GM04504 (cell line): ENCODE data around the gene CCNY.
"Not testable (repeated sequence)": the region's sequence is repeated elsewhere in the genome, so short reads cannot be mapped to it uniquely, and the experiment has no call there.

Source experiments
- DNase-seq: peaks from one replicate; pipeline ENCODE4 v3.0.0-alpha.2; 2012; ENCODE audit warnings: low read depth

The CCNY gene

DNA sequence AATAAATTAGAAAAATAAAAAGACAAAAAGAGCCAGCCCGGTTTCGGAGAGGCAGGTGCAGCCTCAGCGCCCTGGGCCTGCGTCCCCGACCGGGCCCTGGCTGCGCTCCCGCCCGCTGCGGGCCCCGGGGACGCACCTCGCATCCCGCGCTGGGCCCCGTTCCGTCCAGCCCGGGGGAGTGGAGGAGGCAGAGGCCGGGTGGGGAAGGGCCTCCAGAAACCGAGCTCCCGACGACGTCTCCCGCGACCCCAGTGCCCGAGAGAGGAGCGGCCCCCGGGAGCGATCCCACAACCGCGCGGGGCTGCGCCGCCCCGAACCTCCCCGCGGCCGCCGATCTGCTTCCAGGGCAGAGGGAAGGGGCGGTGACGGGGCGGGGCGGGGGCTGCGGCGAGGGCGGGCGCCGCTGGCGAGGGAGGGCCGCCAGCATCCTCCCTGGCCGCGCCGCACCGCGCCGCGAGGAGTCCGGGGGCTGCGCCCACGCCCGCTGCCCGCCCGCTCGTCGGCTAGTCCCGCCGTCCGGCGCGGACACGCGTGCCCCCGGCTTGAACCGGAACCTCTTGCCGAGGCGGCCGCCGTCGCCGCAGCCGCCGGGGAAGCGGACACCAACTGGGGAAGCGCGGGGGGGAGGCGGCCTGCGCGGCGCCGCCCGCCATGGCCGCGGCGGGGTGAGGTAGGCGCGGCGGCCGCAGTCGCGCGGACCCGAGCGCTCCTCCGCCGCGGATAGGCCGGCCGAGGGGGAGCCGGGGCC is at the start of gene CCNY:
Gene CCNY (plus strand): TSS at position 426 of the 748 bp plus-strand sequence. CDS start 545 bp downstream, outside the sequence.
- no peak for DNase-seq

- no peak for DNase-seq
Observed at GRCh38 chr10:35289198-35289597, 47.1 kb upstream of the CCNY start.

DNA sequence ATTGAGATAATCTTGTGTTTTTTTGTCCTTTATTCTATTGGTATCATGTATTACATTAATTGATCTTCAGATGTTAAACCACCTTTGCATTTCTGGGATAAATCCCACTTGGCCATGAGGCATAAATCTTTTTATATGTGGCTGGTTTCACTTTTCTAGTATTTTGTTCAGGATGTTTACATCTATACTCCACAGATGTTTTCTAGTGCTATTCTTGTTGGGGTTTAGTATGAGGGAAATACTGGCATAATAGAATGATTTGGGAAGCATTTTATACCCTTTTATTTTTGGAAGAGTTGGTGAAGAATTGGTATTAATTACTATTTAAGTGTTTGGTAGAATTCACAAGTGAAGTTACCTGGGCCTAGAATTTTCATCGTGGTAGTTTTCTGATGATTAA is 41.8 kb upstream of the CCNY start:
- no peak for DNase-seq

- DNase-seq = no peak
Observed at GRCh38 chr10:35299016-35299415, 37.3 kb upstream of the CCNY start.

- peak; percentile 51 for DNase-seq
Observed at GRCh38 chr10:35300063-35300699, 36.1 kb upstream of the CCNY start.

GRCh38 chr10:35304649-35305048 is 31.7 kb upstream of the CCNY start:
- no peak for DNase-seq

- no peak for DNase-seq
Observed at GRCh38 chr10:35306852-35307251, 29.5 kb upstream of the CCNY start.

DNA sequence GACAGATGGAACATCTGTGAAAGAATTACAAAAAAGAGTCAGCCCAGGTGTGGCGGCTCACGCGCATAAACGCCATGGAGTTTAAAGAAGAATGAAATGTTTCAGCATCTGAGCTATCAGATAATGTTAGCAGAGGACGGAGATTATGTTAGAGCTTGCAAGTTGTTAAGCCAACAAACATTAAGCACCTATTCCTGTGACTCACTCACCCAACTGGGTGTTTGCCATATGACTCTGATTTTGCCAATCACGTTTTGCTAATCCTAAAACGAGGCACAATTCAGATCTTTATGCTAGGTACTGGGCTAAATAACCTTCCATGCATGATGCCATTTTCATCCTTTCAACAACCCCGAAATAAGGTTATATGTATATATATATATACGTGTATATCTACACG is 29.0 kb upstream of the CCNY start:
- DNase-seq = no peak

- no peak for DNase-seq
Observed at GRCh38 chr10:35308809-35309208, 27.5 kb upstream of the CCNY start.

DNA sequence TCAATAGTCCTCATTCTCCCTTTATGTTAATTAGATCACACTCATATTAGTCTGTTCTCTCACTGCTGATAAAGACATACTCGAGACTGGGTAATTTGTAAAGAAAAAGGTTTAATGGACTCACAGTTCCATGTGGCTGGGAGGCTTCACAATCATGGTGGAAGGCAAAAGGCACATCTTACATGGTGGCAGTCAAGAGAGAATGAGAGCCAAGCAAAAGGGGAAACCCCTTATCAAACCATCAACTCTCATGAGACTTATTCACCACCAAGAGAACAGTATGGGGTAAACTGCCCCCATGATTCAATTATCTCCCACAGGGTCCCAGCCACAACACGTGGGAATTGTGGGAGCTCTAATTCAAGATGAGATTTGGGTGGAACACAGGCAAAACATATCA is 22.2 kb upstream of the CCNY start:
- not testable (repeated sequence) for DNase-seq

GRCh38 chr10:35315235-35315634 is 21.1 kb upstream of the CCNY start:
- not testable (repeated sequence) for DNase-seq

DNA sequence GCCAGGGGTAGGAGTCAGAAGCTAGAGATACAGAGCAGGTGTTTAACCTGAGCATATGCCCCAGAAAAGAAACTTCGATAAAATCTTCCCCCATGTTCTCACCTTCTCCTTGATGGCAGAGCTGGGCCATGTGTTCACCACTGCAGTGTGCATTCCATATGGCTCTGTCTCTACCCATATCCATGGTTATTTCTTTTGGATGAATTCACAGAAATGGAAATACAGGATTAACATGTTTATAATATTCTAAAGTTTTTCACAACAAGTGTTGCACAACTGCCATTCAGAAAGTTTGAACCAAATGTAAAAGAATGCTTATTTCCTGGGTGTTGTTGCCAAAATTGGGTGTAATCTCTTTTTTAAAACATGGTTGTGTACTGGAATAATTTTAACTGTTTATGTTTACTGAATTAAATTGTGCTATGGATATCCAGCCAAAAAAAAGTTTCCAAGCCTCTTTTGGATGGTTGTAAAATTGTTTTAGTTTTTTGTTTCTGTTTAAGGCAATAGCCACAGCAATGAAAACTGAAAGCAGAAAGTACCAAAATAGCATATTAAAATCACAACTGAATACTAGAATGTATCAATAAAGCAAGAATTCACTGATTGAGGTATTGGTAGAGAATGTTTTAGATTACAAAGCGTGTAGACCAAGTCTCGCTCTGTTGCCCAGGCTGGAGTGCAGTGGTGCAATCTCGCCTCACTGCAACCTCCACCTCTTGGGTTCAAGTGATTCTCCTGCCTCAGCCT is 19.9 kb upstream of the CCNY start:
- DNase-seq = no peak

DNA sequence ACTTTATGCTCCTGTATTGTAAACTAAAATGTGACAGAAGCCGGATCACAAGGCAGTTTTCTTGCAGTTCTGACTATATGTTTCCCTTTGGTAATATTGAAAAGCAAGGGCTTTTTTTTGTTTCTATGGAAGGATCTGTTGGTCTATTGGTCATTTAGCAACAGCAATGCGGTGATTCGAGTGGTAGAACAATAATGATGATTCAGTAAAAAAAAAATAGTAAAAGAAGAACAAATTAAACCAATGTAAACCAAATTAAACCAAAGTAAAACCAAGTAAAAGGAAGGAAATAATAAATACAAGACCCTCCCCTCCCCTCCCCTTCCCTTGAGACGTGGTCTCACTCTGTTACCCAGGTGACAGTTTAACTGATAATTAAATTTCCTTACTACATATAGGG is 17.8 kb upstream of the CCNY start:
- no peak for DNase-seq

DNA sequence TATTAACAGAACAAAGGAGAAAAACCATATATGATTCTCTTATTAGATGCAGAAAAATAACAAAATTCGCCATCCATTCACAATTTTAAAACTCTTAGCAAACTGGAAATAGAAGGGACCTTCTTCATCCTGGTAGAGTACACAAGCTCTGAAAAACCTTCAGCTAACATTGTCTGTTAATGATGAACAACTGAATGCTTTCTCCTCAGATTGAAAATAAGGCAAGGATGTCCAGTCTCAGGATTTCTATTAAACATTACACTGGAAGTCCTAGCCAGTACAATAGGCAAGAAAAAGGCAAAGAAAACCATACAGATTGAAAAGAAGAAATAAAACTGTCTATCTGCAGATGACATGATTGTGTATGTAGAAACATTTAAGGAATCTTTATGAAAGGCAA is 16.0 kb upstream of the CCNY start:
- DNase-seq = no peak

GRCh38 chr10:35322636-35323035 is 13.7 kb upstream of the CCNY start:
- no peak for DNase-seq

DNA sequence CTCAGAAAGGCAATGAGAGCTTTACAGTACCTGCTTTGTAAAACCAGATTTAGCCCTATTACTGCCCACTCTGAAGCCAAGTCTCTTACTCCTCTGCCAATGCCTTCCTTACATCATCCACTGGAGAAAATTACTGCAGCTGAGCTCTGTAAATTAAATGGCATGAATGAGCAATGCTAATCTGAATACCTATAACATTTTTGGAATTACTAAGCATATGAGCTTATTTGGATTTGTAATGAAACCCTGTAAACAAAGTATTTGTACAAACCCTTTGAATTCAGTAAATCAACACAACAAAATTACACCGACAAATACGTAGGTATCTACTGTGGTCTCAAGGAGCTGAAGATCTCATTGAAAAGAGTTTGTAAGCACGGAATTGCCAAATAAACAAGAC is 12.1 kb upstream of the CCNY start:
- DNase-seq = no peak

- DNase-seq = no peak
Observed at GRCh38 chr10:35326466-35327235, 9.7 kb upstream of the CCNY start.

- no peak for DNase-seq
Observed at GRCh38 chr10:35327790-35328403, 8.4 kb upstream of the CCNY start.

- DNase-seq = peak; percentile 28
Observed at GRCh38 chr10:35328404-35329037, 7.8 kb upstream of the CCNY start.

DNA sequence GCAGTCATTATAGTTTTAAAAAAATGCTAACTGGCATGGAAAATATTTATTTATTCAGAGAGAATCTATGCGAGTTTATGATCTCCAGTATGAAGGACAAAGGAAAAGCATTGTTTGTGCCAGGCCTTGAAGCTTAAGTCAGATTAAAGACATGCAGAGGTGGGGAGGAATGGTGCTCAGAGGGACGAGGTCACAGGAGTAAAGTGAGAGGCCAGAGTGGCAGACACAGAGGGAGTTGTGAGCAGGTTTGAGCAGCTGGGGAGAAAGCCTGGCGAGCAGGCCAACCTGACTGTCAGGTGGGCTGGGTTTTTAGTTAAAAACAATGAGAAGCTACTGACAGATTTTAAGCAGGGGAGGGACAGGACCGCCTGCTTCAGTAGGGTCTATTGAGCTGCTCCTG is 6.8 kb upstream of the CCNY start:
- no peak for DNase-seq

DNA sequence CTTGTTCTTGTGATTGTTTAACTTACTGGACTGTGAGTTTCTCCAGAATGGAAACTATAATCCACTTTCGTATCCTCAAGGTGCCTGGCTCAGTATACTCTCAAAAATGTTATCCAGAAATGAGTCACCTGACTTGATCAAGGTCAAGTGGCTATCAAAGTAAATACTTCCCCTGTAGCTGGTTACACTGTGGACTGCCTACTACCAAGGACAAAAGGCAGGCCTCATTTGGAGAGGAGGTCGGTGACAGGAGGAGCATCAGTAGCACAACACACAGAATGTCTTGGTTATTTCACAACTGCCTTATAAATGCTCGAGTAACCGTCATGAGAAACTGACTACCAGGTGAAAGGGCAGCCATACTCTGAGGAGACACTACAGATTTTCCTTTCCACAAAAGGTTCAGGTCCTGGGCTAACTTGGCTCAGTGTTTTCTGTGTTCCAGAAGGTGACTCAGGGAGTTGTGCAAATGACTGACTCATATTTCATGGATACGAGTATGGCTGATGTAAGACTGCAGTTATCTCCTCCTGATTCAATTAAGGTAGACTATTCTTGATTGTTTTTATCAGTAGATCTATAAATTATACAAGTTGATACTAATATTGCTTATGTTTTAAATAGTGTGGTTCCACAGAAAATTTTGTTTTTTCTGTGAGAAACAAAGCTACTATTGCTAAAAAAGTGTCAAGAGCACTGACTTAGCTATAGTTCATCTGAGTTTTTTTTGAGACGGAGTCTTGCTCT is 4.2 kb upstream of the CCNY start:
- peak; percentile 64 for DNase-seq
